Spleen (tissue), 11 donors: ENCODE data around the gene ALDH2. TPM values are rescaled to one million over a fixed set of nuclear protein-coding genes. Genes with fewer than 3 reads are reported as not detected.

Experiments
- DNase-seq: peaks from one replicate; pipeline ENCODE4 v3.0.0-alpha.2; 2020
- H3K27ac ChIP-seq, 8 donors: fragments of 200-600 bp; sonication (generic) in 7 of 8; 1 replicate in 4 of 8; 2 replicates in 4 of 8; pipeline versions ENCODE4 v1.5.0 to v1.8.0; 2016 to 2021; ENCODE audit warnings: inconsistent platforms in 4 of 8, mild to moderate bottlenecking in 4 of 8, moderate library complexity in 1 of 8
- H3K27me3 ChIP-seq, 7 donors: fragments of 200-600 bp; sonication (generic) in 6 of 7; replicated peaks in 1 of 7; 1 replicate in 4 of 7; 2 replicates in 3 of 7; pipeline versions ENCODE4 v1.5.0 to v1.8.0; 2016 to 2021; ENCODE audit warnings: inconsistent platforms in 3 of 7, mild to moderate bottlenecking in 1 of 7
- H3K36me3 ChIP-seq, 6 donors: fragments of 200-600 bp; sonication (generic) in 5 of 6; 1 replicate in 4 of 6; 2 replicates in 2 of 6; pipeline versions ENCODE4 v1.5.0 to v1.8.0; 2016 to 2021; ENCODE audit warnings: inconsistent platforms in 2 of 6
- H3K4me1 ChIP-seq, 6 donors: fragments of 200-600 bp; sonication (generic) in 5 of 6; 1 replicate in 3 of 6; 2 replicates in 3 of 6; pipeline versions ENCODE4 v1.5.0 to v1.8.0; 2016 to 2021; ENCODE audit warnings: inconsistent platforms in 3 of 6
- H3K4me3 ChIP-seq, 8 donors: fragments of 200-600 bp; sonication (generic) in 7 of 8; 1 replicate in 4 of 8; 2 replicates in 4 of 8; pipeline versions ENCODE4 v1.5.0 to v1.8.0; 2016 to 2021; ENCODE audit warnings: inconsistent platforms in 4 of 8, mild to moderate bottlenecking in 4 of 8, moderate library complexity in 2 of 8
- H3K9me3 ChIP-seq, 8 donors: fragments of 200-600 bp; sonication (generic) in 7 of 8; 1 replicate in 4 of 8; 2 replicates in 4 of 8; pipeline versions ENCODE4 v1.5.0 to v1.8.0; 2016 to 2021; ENCODE audit warnings: inconsistent platforms in 4 of 8
- POLR2A ChIP-seq, 3 donors: fragments of 450-650 bp; IDR thresholded peaks; one replicate each; pipeline ENCODE4 v1.5.1; 2017; ENCODE audit warnings: antibody characterized with exemption in 3 of 3, mild to moderate bottlenecking in 1 of 3
- POLR2AphosphoS5 ChIP-seq, 3 donors: sonication (generic); formaldehyde crosslinking; IDR thresholded peaks; one replicate each; pipeline ENCODE4 v1.5.1; 2017; ENCODE audit warnings: antibody characterized with exemption in 3 of 3
- WGBS, 5 donors: extraction: QIAGEN DNeasy Blood & Tissue Kit in 3 of 5; methylation state at CpG; one replicate each; pipeline versions ENCODE4 v1.1.5 to v1.1.7; 2013 to 2018; 5-methylcytosine and 5-hydroxymethylcytosine counted together
- intact Hi-C: fragments of 100-400 bp; cut with DNase I; formaldehyde crosslinking; loops from one replicate; pipeline ENCODE4 v1.15.0; 2023; ENCODE audit warnings: low total_unique reads
- polyA plus RNA-seq, 3 donors: library from polyadenylated mRNA; stranded (reverse); fragments of 200-250 nt; gene quantifications; one replicate each; pipeline ENCODE4 v1.2.1, GENCODE V29; 2013
- total RNA-seq, 7 donors: library from RNA; depleted of rRNA in 3 of 7; stranded (reverse); fragments of >200 nt in 3 of 7; fragmentation: NEBNext Ultra II Directional in 4 of 7; extraction: Animal tissue kit (Norgen Biotek cat#: 25700) in 4 of 7; gene quantifications; one replicate each; pipeline versions ENCODE4 v1.1.0 to v1.2.1, GENCODE V29; 2016 to 2021
- TF ChIP-seq, protein P1 (sequence below), 11 experiments: fragments of 200-600 bp in 7 of 11; fragments of 450-650 bp in 4 of 11; sonication (generic) in 4 of 11; IDR thresholded peaks in 8 of 11; conservative IDR thresholded peaks in 3 of 11; 1 replicate in 7 of 11; 2 replicates in 4 of 11; pipeline versions ENCODE4 v1.4.0 to v1.8.0; 2016 to 2021; ENCODE audit warnings: antibody characterized with exemption in 11 of 11, inconsistent platforms in 4 of 11, mild to moderate bottlenecking in 1 of 11
- donor health status: healthy with polysubstance abuse.
- donor health status: DM: no; HTN: no; CAD: no; lungs with moderate emphysema.
- donor health status: DM: no; HTN: no; CAD: no.
- donor health status: Bipolar disorder and iron deficiency.
- donor health status: healthy.
- donor health status: DM: no; HTN: no; CAD: no.
- donor health status: DM: yes; HTN: yes; CAD: no.

ALDH2 gene
- total and polyA plus RNA-seq, 10 donors, result 30.8 to 78.9 (median 47.5) TPM

DNA sequence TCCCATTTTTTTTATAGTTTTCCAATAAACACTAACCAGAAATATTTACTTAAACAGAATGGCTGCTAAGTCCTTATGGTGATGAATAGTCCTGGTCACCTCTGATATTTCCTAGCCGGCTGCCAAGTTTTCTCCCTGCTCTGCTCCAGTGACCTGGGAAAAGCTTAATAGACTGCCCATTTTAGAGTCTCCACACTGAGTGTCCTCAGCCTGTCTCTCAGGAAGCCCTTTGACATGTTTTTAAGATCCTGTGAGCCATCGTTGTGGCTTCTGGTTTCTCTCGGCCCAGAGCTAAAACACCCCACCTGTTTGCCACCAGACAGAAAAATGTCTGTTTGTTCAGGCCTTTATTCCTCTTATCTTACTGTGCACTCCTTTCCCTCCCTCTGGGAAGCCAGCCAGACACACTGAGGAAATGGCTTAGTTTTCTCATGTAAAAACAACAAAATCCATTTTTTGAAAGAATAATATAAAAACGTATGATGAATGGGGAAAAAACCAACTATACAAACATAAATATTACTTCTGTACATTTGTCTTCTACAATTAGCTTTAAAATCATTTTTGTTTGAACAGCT, 25.4 kb upstream of the ALDH2 start:
- Histone ChIP-seq H3K4me1 (no peaks in the 10 kb centered on the region), H3K4me3 (no peak overlapping the region), H3K9me3 (no peaks in the 10 kb centered on the region), H3K27ac (no peak overlapping the region), H3K27me3 (no peaks in the 10 kb centered on the region), H3K36me3 (peaks cover 0 to 78% (median 40%) of the 10 kb centered on the region in 6 donors)
- intact Hi-C loops, result no loop called here
- DNase-seq, result no peak
- 37 to 44% (median 42%) methylated on average over 4 of the region's 4 CpGs for WGBS, 5 donors
- TF ChIP-seq POLR2AphosphoS5 (IDR thresholded peaks at IDR 0.05) (no peak), POLR2A (IDR thresholded peaks at IDR 0.05) (no peak)
- TF ChIP-seq, protein P1, sequence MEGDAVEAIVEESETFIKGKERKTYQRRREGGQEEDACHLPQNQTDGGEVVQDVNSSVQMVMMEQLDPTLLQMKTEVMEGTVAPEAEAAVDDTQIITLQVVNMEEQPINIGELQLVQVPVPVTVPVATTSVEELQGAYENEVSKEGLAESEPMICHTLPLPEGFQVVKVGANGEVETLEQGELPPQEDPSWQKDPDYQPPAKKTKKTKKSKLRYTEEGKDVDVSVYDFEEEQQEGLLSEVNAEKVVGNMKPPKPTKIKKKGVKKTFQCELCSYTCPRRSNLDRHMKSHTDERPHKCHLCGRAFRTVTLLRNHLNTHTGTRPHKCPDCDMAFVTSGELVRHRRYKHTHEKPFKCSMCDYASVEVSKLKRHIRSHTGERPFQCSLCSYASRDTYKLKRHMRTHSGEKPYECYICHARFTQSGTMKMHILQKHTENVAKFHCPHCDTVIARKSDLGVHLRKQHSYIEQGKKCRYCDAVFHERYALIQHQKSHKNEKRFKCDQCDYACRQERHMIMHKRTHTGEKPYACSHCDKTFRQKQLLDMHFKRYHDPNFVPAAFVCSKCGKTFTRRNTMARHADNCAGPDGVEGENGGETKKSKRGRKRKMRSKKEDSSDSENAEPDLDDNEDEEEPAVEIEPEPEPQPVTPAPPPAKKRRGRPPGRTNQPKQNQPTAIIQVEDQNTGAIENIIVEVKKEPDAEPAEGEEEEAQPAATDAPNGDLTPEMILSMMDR (IDR thresholded peaks at IDR 0.05 in 8 of 11, conservative IDR thresholded peaks at IDR 0.05 in 3 of 11), result no peak

DNA sequence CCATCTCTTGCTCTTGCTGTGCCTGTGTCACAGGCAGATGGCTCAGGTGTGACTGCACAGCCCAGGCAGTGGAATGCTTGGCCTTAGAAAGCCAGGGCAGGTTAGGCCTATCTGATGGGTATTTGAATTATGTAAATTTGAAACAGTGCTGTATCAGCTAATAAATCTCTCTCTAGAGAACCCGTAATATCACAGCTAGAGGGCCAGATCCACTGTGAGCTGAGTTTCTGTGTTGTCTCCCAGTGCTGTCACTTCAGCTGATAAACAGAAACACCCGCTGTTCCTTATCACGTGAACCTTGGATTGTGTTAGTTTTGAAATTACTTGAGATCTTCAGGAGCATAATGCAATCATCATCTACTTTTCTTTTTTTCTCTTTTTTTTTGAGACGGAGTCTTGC, 21.5 kb upstream of the ALDH2 start:
- TF ChIP-seq POLR2AphosphoS5 (IDR thresholded peaks at IDR 0.05) (no peak), POLR2A (IDR thresholded peaks at IDR 0.05) (no peak)
- TF ChIP-seq, protein P1 (IDR thresholded peaks at IDR 0.05 in 8 of 11, conservative IDR thresholded peaks at IDR 0.05 in 3 of 11), result no peak
- WGBS, 5 donors, result 85 to 94% (median 90%) methylated on average over 4 of the region's 4 CpGs
- intact Hi-C loops, result no loop called here
- DNase-seq, result no peak
- H3K4me3 ChIP-seq, result no peak overlapping the region
- H3K9me3 ChIP-seq, result no peaks in the 10 kb centered on the region
- no peaks in the 10 kb centered on the region for H3K27me3 ChIP-seq
- no peak overlapping the region for H3K27ac ChIP-seq
- H3K4me1 ChIP-seq, result no peaks in the 10 kb centered on the region
- H3K36me3 ChIP-seq, result peaks cover 6 to 78% (median 50%) of the 10 kb centered on the region in 6 donors

DNA sequence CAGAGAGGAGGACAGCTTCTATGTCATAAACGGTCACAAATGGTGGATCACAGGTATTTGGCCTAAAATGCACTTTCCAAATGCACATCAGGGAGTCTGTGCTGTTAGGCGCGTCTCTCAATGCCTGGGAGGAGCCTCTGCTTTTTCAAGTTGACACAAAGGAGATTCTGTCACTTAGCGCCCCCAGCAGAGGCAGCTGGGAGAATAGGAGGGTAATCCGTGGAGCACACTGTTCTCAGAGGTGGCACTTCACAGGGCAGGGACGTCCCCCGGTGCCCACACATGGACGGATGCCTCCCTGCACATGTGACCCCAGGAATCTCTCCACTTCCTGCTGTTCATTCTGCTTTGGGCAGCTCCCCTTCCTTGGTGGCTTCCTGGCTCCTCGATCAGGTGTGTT, 19.4 kb upstream of the ALDH2 start:
- Histone ChIP-seq H3K27ac (no peak overlapping the region), H3K4me1 (no peaks in the 10 kb centered on the region), H3K36me3 (peaks cover 6 to 91% (median 62%) of the 10 kb centered on the region in 6 donors), H3K9me3 (no peaks in the 10 kb centered on the region), H3K4me3 (no peak overlapping the region), H3K27me3 (no peaks in the 10 kb centered on the region)
- WGBS, 5 donors, result 79 to 94% (median 86%) methylated on average over 9 of the region's 9 CpGs
- intact Hi-C loops, result no loop called here
- TF ChIP-seq POLR2A (IDR thresholded peaks at IDR 0.05) (no peak), POLR2AphosphoS5 (IDR thresholded peaks at IDR 0.05) (no peak)
- TF ChIP-seq, protein P1 (IDR thresholded peaks at IDR 0.05 in 8 of 11, conservative IDR thresholded peaks at IDR 0.05 in 3 of 11), result no peak
- DNase-seq, result peak; percentile 23

DNA sequence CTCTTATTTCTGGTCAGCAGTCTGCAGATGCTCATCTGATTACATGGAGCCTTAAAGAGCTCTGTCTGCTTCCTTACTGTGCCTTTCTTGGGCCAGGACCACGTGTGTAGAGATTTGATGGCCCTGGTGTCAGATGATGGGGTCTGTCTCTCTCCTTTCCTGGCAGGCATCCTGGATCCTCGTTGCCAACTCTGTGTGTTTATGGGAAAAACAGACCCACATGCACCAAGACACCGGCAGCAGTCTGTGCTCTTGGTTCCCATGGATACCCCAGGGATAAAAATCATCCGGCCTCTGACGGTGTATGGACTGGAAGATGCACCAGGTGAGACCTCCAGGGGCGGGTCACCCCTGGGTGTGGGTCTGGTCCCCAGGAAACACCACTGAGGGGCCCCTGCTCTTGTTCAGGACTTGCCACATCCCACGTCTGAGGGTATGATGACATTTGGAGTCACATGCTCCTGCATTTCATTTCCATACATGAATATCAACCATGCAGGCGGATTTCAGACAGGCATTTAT, 18.5 kb upstream of the ALDH2 start:
- 70 to 87% (median 79%) methylated on average over 8 of the region's 8 CpGs for WGBS, 5 donors
- H3K9me3 ChIP-seq, result no peaks in the 10 kb centered on the region
- intact Hi-C loops, result no loop called here
- TF ChIP-seq POLR2AphosphoS5 (IDR thresholded peaks at IDR 0.05) (no peak), POLR2A (IDR thresholded peaks at IDR 0.05) (no peak)
- TF ChIP-seq, protein P1 (IDR thresholded peaks at IDR 0.05 in 8 of 11, conservative IDR thresholded peaks at IDR 0.05 in 3 of 11), result no peak
- H3K36me3 ChIP-seq, result peaks cover 6 to 89% (median 62%) of the 10 kb centered on the region in 6 donors
- H3K27ac ChIP-seq, result no peak overlapping the region
- H3K4me1 ChIP-seq, result peaks cover 0 to 4% (median 2%) of the 10 kb centered on the region in 6 donors
- no peak overlapping the region for H3K4me3 ChIP-seq
- DNase-seq, result no peak
- H3K27me3 ChIP-seq, result no peaks in the 10 kb centered on the region
